Parathyroid adenoma (tissue), 2 donors: ENCODE data around the gene CTXN1.

ENCODE experiments used
- H2AFZ ChIP-seq: fragments of 300-600 bp; sonication (generic); one replicate; pipeline ENCODE4 v1.7.0; 2017; ENCODE audit warnings: antibody characterized with exemption, mild to moderate bottlenecking
- H3K27ac ChIP-seq: fragments of 300-600 bp; sonication (generic); one replicate; pipeline ENCODE4 v1.7.0; 2017
- H3K27me3 ChIP-seq: fragments of 300-600 bp; sonication (generic); one replicate; pipeline ENCODE4 v1.7.0; 2017; ENCODE audit warnings: low read length; ENCODE audit not compliant: control insufficient read depth, insufficient read depth
- H3K36me3 ChIP-seq: fragments of 300-600 bp; sonication (generic); one replicate; pipeline ENCODE4 v1.7.0; 2017; ENCODE audit warnings: low read length; ENCODE audit not compliant: control insufficient read depth, insufficient read depth
- H3K4me1 ChIP-seq: fragments of 300-600 bp; sonication (generic); one replicate; pipeline ENCODE4 v1.7.0; 2017; ENCODE audit warnings: control low read depth
- H3K4me2 ChIP-seq: fragments of 300-600 bp; sonication (generic); one replicate; pipeline ENCODE4 v1.7.0; 2017; ENCODE audit warnings: low read length
- H3K4me3 ChIP-seq: fragments of 300-600 bp; sonication (generic); one replicate; pipeline ENCODE4 v1.7.0; 2017; ENCODE audit warnings: low read depth, low read length
- H3K79me2 ChIP-seq: fragments of 300-600 bp; sonication (generic); one replicate; pipeline ENCODE4 v1.7.0; 2017; ENCODE audit warnings: control low read depth
- H3K9ac ChIP-seq: fragments of 300-600 bp; sonication (generic); one replicate; pipeline ENCODE4 v1.7.0; 2017; ENCODE audit warnings: mild to moderate bottlenecking
- H3K9me3 ChIP-seq: fragments of 300-600 bp; sonication (generic); one replicate; pipeline ENCODE4 v1.7.0; 2017; ENCODE audit warnings: low read length; ENCODE audit not compliant: control insufficient read depth
- CTCF ChIP-seq: fragments of 300-600 bp; sonication (generic); IDR thresholded peaks from one replicate; pipeline ENCODE4 v1.7.0; 2017; ENCODE audit warnings: antibody characterized with exemption, mild to moderate bottlenecking
- donor health status: primary hyperparathyroidism.

CTXN1 gene

GRCh38 chr19:7965921-7966665 lies 40.2 kb upstream of the CTXN1 start:
- H3K27me3 ChIP-seq, result no peaks in the 10 kb centered on the region
- no peak overlapping the region for H3K9ac ChIP-seq
- no peaks in the 10 kb centered on the region for H3K9me3 ChIP-seq
- H3K4me3 ChIP-seq, result no peak overlapping the region
- H3K4me1 ChIP-seq, result no peaks in the 10 kb centered on the region
- H3K36me3 ChIP-seq, result no peaks in the 10 kb centered on the region
- H2AFZ ChIP-seq, result no peak overlapping the region
- no peak overlapping the region for H3K4me2 ChIP-seq
- no peak overlapping the region for H3K27ac ChIP-seq
- no peak for TF ChIP-seq CTCF
- peaks cover 4% of the 10 kb centered on the region for H3K79me2 ChIP-seq

- TF ChIP-seq CTCF, result no peak
- H3K79me2 ChIP-seq, result peaks cover 4% of the 10 kb centered on the region
- no peaks in the 10 kb centered on the region for H3K27me3 ChIP-seq
- no peak overlapping the region for H3K4me3 ChIP-seq
- no peaks in the 10 kb centered on the region for H3K9me3 ChIP-seq
- H3K9ac ChIP-seq, result no peak overlapping the region
- no peaks in the 10 kb centered on the region for H3K36me3 ChIP-seq
- H2AFZ ChIP-seq, result no peak overlapping the region
- H3K4me2 ChIP-seq, result no peak overlapping the region
- no peak overlapping the region for H3K27ac ChIP-seq
- no peaks in the 10 kb centered on the region for H3K4me1 ChIP-seq
Observed at GRCh38 chr19:7965259-7965841, 39.4 kb upstream of the CTXN1 start.

- H3K9me3 ChIP-seq, result no peaks in the 10 kb centered on the region
- no peaks in the 10 kb centered on the region for H3K27me3 ChIP-seq
- no peaks in the 10 kb centered on the region for H3K36me3 ChIP-seq
- TF ChIP-seq CTCF, result no peak
- no peaks in the 10 kb centered on the region for H3K79me2 ChIP-seq
- H3K9ac ChIP-seq, result no peak overlapping the region
- H2AFZ ChIP-seq, result no peak overlapping the region
- H3K4me2 ChIP-seq, result no peak overlapping the region
- no peaks in the 10 kb centered on the region for H3K4me1 ChIP-seq
- H3K4me3 ChIP-seq, result no peak overlapping the region
- H3K27ac ChIP-seq, result no peak overlapping the region
Observed at GRCh38 chr19:7963566-7963965, 37.6 kb upstream of the CTXN1 start.

- Histone ChIP-seq H3K36me3 (no peaks in the 10 kb centered on the region), H3K4me1 (no peaks in the 10 kb centered on the region), H3K79me2 (no peaks in the 10 kb centered on the region), H3K9me3 (no peaks in the 10 kb centered on the region), H3K4me2 (no peak overlapping the region), H3K9ac (no peak overlapping the region), H3K27me3 (no peaks in the 10 kb centered on the region), H3K4me3 (no peak overlapping the region), H3K27ac (no peak overlapping the region), H2AFZ (no peak overlapping the region)
- no peak for TF ChIP-seq CTCF
Observed at GRCh38 chr19:7962644-7963268, 36.8 kb upstream of the CTXN1 start.
